ENCODE results near the gene ARMC2. TPM values are rescaled to one million over a fixed set of nuclear protein-coding genes. Genes with fewer than 3 reads are reported as not detected.

ARMC2 gene
- total RNA-seq, 4 donors from 2014 or later: 3.1 to 11.1 (median 5.7) TPM

GRCh38 chr6:109015176-109015575, 167.0 kb downstream of the ARMC2 start:
- H3K4me1 ChIP-seq: peaks cover 0 to 26% (median 12%) of the 10 kb centered on the region in 4 donors
- no peak for DNase-seq (ENCODE audit: low spot score in 2 of 2)
- H3K36me3 ChIP-seq: no peaks in the 10 kb centered on the region
- no peak overlapping the region for H3K4me3 ChIP-seq
- no peaks in the 10 kb centered on the region for H3K9me3 ChIP-seq
- H3K27ac ChIP-seq: peak overlapping the region in 3 of 4 donors; percentile 58 to 70 (median 68)
- no peaks in the 10 kb centered on the region for H3K27me3 ChIP-seq
- TF ChIP-seq CTCF (IDR thresholded peaks at IDR 0.05) (no peak), POLR2A (IDR thresholded peaks at IDR 0.05) (no peak), EP300 (IDR thresholded peaks at IDR 0.05) (no peak)

GRCh38 chr6:109019911-109020310, 171.7 kb downstream of the ARMC2 start:
- Histone ChIP-seq H3K27ac (no peak overlapping the region), H3K4me3 (no peak overlapping the region), H3K4me1 (no peaks in the 10 kb centered on the region), H3K9me3 (no peaks in the 10 kb centered on the region), H3K27me3 (no peaks in the 10 kb centered on the region), H3K36me3 (no peaks in the 10 kb centered on the region)
- 69 to 80% methylated on average over 1 of the region's 1 CpG for WGBS, 2 donors
- DNase-seq (ENCODE audit: low spot score in 2 of 2): no peak
- TF ChIP-seq EP300 (IDR thresholded peaks at IDR 0.05) (no peak), CTCF (IDR thresholded peaks at IDR 0.05) (no peak), POLR2A (IDR thresholded peaks at IDR 0.05) (no peak)

- Histone ChIP-seq H3K36me3 (no peaks in the 10 kb centered on the region), H3K4me3 (no peak overlapping the region), H3K9me3 (peaks cover 0 to 9% (median 0%) of the 10 kb centered on the region in 4 donors), H3K4me1 (no peaks in the 10 kb centered on the region), H3K27ac (no peak overlapping the region), H3K27me3 (no peaks in the 10 kb centered on the region)
- DNase-seq (ENCODE audit: low spot score in 2 of 2): no peak
- 98 to 100% methylated on average over 1 of the region's 1 CpG for WGBS, 2 donors
- no peak for TF ChIP-seq EP300 (IDR thresholded peaks at IDR 0.05)
- TF ChIP-seq POLR2A (IDR thresholded peaks at IDR 0.05): no peak
- TF ChIP-seq CTCF (IDR thresholded peaks at IDR 0.05): no peak
Observed at GRCh38 chr6:109021870-109022269, 173.6 kb downstream of the ARMC2 start.

GRCh38 chr6:109023356-109023925, 175.2 kb downstream of the ARMC2 start:
- no peaks in the 10 kb centered on the region for H3K27me3 ChIP-seq
- H3K4me3 ChIP-seq: no peak overlapping the region
- H3K9me3 ChIP-seq: peaks cover 0 to 9% (median 0%) of the 10 kb centered on the region in 4 donors
- no peak for DNase-seq (ENCODE audit: low spot score in 2 of 2)
- TF ChIP-seq EP300 (IDR thresholded peaks at IDR 0.05) (peak in 1 of 2 donors; percentile 26), CTCF (IDR thresholded peaks at IDR 0.05) (no peak), POLR2A (IDR thresholded peaks at IDR 0.05) (no peak)
- no peaks in the 10 kb centered on the region for H3K4me1 ChIP-seq
- peak overlapping the region in 2 of 4 donors; percentile 39 to 53 for H3K27ac ChIP-seq
- no peaks in the 10 kb centered on the region for H3K36me3 ChIP-seq

Small RNA genes lying within 50 kb of the gene (small RNA-seq; reads per million reads assigned to genes)
- gene AL445189.2 (not detected), gene Z95118.1 (not detected)

Other genes with a start within 250 kb of the ARMC2 start
- gene SESN1, start 246.4 kb downstream of the ARMC2 start, total RNA-seq: 100 to 1,000 TPM in 1 of 4 donors, 10 to 100 TPM in 3; 79.8 to 112 (median 90.8) TPM
- 10 to 100 TPM; 17.3 to 28.3 (median 27.3) TPM for gene CEP57L1, start 247.1 kb downstream of the ARMC2 start, total RNA-seq

All from tibial nerve (tissue), 4 donors.